HG03520 (cell line): ENCODE measurements around the gene BACE2.
"Not testable (repeated sequence)": the region's sequence is repeated elsewhere in the genome, so short reads cannot be mapped to it uniquely, and the experiment has no call there.

Source experiments
- ATAC-seq: cut with Tn5 transposase; IDR thresholded peaks from one replicate; pipeline ENCODE4 v1.9.1; 2021; ENCODE audit warnings: mild to moderate bottlenecking, moderate library complexity; ENCODE audit not compliant: unreplicated experiment

Gene BACE2

DNA sequence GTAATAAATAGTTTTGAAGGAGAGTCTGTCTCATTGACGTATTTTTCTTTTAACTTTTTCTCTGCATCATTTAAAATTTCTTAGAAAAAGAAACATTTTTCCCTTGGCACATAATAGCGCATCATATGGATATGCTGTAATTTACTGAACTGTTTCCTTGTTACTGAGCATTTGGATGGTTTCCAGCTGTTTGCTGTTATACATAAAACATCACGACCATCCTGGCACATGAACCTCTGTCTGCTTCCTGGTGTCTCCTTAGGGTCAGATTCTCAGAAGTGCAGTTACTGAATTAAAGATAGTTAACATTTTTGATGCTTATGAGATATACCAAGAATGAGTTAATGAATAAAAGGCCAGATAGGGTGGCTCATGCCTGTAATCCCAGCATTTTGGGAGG, 67.2 kb downstream of the BACE2 start:
- ATAC-seq, result no peak

DNA sequence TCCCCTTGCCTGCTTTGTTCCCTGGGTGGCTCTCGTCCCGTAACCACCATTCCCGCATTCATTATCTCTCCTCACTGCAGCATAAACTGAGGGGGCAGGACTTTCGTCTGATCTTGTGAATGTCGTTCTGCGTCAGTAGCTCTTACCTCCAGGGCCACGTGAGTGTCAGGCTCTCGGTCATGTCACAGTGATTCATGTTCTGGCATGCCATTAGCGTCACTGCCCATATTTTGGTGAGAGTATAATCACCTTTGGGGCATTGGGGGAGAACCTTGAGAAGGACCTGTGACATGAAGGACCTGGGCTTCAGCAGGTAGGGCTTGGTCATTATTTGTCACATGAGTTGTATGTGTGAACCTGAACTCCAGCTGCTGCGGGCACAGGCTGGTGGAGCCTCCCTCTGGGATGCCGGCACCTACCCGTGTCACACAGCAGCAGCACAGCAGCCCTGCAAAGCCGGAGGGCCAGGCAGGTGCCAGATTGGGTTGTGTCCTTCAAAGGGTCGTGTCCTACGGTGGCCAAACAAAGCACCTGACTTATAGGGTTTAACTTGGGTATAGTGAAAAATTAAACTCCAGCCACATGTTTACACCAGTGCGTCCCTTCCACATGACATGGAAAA, 68.5 kb downstream of the BACE2 start:
- ATAC-seq, result no peak

DNA sequence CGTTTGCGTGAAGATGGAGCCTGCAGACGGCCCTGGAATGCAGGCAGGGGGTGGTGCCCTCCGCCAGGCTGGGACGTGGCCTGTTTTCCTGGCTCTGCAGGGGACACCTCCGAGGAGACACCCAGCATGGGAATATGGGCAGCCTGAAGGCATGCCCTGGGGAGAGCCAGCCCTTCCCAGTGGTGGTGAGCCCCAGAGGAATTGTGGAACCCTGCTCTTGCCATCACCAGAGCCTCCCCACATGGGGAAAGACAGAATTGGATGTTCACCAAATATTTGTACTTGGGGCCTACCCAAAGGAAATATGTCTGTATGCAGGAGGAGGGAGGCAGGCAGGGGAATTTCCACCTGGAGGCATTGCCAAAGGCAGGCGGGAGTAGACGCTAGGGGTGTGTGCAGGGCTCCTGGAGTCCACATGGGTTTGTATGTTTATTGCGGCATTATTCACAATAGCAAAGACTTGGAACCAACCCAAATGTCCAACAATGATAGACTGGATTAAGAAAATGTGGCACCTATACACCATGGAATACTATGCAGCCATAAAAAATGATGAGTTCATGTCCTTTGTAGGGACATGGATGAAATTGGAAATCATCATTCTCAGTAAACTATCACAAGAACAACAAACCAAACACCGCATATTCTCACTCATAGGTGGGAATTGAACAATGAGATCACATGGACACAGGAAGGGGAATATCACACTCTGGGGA, 70.3 kb downstream of the BACE2 start:
- not testable (repeated sequence) for ATAC-seq

GRCh38 chr21:41240040-41240439, 72.1 kb downstream of the BACE2 start:
- no peak for ATAC-seq

GRCh38 chr21:41241341-41241740, 73.4 kb downstream of the BACE2 start:
- no peak for ATAC-seq

DNA sequence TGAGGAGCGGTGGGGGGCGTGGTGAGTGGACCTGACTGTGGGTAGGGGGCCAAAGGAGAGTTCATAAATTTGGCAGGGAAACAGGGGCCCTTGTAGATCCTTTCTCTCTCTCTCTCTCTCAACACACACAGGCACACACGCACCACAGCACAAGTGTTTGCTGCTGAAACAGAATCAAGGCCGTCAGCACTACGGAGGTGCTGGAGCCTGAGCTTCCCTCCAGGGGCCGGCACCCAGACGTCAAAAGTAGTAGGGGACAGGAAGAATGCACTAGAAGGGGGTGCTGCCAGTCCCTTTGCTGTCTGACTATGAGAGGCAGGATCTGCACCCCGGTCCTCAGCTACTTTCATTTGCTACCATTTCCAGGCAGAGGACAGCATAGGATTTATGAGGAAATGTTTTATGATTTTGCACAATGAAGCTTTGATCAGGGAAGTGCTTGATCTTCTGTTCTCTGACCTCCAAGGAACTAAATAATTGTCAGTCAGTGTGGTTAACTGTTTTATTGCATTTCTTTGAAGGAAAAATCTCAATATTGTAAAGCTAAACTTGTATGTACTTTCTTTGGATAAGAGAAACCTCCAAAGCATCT, 74.4 kb downstream of the BACE2 start:
- no peak for ATAC-seq

- no peak for ATAC-seq
Observed at GRCh38 chr21:41243107-41243506, 75.1 kb downstream of the BACE2 start.

- ATAC-seq, result not testable (repeated sequence)
Observed at GRCh38 chr21:41244266-41244880, 76.4 kb downstream of the BACE2 start.

DNA sequence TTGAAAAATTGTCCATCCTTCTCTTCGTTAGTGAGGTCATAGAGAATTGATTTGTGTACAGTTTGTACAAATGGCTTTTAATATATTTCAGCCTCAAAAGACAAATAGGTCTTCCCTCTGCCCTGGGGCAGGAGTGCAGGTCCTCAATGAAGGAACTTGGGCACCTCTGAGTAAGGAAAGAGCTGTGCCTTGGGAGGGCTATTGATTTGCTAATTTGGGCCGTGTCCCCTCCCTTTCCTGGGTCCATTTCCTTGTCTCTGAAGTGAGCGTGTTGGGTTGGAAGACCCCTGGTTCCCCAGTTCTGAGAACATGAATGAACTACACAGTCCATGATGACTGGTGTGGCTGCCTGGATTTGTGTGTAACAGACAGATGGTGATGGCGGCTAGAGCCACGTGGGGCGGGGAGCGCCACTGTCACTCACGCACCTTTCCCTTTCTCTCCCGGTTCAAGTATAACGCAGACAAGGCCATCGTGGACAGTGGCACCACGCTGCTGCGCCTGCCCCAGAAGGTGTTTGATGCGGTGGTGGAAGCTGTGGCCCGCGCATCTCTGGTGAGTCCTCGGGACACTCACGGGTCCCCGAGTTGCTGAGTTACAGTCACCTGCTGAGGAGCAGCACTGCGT, 77.7 kb downstream of the BACE2 start:
- no peak for ATAC-seq

GRCh38 chr21:41246808-41247207, 78.8 kb downstream of the BACE2 start:
- no peak for ATAC-seq

DNA sequence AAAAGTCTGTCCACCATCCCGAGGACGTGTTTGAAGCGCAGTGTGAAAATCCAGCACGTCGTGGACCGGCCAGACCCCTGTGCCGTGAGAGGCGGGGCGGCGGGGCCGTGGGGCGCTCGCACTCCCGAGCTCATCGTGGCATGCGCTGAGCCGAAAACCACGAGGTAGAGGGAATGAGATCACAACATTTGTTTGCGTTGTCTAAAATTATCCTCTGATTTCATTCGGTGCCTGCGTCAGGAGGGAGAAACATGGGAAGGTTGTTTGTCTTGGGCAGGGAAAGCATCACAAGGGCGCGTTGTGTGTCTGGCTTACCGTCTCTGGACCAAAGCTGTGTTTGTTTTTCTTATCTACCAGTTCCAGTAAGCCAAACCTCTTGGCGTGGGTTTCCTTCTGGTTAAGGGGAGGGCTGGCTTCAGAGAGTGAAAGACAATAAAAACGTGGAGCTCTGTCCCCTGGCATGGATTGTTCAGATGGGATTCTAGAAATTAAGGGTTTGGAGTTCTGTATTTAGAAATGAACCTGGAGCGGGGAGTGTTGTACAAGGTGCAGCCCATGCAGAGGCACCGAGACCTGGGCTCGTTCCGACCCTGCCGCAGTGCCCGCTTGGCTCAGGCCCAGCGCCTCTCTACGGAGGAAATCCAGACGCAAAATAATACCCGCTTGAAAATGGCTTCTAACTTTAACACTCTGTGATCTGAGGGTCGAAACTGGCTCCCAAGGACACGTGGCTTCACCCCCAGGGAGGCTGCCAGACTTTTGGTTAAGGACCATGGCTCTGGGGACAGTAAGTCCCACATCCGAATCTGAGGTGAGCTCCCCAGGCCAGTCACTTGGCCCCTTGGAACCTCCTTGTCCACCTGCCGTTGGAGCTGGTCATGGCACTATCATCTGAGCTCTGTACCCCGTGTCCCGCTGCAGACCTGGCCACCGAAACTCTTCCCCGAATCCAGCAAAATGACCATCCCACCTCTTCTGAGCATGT, 79.9 kb downstream of the BACE2 start:
- no peak for ATAC-seq

DNA sequence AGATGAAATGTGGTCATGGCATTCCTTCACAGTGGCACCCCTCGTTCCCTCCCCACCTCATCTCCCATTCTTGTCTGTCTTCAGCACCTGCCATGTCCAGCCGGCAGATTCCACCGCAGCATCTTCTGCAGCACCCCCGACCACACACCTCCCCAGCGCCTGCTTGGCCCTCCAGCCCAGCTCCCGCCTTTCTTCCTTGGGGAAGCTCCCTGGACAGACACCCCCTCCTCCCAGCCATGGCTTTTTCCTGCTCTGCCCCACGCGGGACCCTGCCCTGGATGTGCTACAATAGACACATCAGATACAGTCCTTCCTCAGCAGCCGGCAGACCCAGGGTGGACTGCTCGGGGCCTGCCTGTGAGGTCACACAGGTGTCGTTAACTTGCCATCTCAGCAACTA, 81.5 kb downstream of the BACE2 start:
- ATAC-seq, result no peak

- no peak for ATAC-seq
Observed at GRCh38 chr21:41250519-41250918, 82.6 kb downstream of the BACE2 start.

- no peak for ATAC-seq
Observed at GRCh38 chr21:41251961-41252642, 84.1 kb downstream of the BACE2 start.

GRCh38 chr21:41254090-41254700, 86.2 kb downstream of the BACE2 start:
- no peak for ATAC-seq

DNA sequence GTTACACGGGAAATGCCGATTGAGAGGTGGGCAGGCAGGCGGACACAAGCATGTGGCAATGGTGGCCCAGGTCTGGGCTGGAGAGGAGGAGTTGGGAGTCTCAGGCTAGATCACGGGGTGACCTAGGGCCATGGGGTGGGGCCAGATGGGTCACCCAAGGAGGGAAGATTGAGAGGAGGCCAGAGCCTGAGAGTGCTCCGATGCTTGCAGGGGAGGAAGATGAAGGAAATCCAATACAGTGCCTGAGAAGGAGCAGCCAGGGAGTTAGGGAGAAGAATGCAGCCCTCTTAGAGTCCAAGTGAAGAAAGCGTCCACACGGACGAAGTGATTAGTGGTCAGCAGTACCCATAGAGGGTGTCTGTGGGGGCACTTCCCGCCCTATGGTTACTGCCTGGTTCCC, 87.2 kb downstream of the BACE2 start:
- ATAC-seq, result no peak

DNA sequence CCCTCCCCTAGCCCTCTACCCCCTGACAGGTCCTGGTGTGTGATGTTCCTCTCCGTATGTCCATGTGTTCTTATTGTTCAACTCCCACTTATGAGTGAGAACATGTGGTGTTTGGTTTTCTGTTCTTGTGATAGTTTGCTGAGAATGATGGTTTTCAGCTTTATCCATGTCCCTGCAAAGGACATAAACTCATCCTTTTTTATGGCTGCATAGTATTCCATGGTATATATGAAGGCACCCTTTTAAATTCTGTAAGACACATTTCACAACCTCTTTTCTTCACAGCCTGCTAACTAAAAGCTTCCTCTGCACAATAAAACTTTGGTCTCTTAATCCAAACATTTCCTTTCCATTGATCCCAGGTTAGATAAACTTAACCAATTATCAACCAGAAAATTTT, 88.3 kb downstream of the BACE2 start:
- ATAC-seq, result not testable (repeated sequence)

GRCh38 chr21:41256771-41257702, 89.1 kb downstream of the BACE2 start:
- no peak for ATAC-seq
